Neural progenitor cell (in vitro differentiated cells): ENCODE measurements around the gene EIF1AY. TPM values are rescaled to one million over a fixed set of nuclear protein-coding genes. Genes with fewer than 3 reads are reported as not detected.

Source experiments
- DNase-seq: peaks from one replicate; pipeline ENCODE4 v3.0.0-alpha.2; 2016; ENCODE audit warnings: low spot score
- H2AFZ ChIP-seq: fragments of 200-600 bp; sonication (generic); replicated peaks from 2 replicates; pipeline ENCODE4 v1.6.1; 2016; ENCODE audit warnings: antibody characterized with exemption
- H3F3A ChIP-seq: fragments of 200-600 bp; sonication (generic); 2 replicates; pipeline ENCODE4 v1.6.1; 2016; ENCODE audit warnings: antibody characterized with exemption, low read depth
- H3K27ac ChIP-seq: fragments of 200-600 bp; sonication (generic); 2 replicates; pipeline ENCODE4 v1.5.1; 2016; ENCODE audit warnings: mild to moderate bottlenecking
- H3K27me3 ChIP-seq: fragments of 200-600 bp; sonication (generic); 2 replicates; pipeline ENCODE4 v1.6.1; 2016; ENCODE audit warnings: mild to moderate bottlenecking, moderate library complexity
- H3K36me3 ChIP-seq: fragments of 200-600 bp; sonication (generic); 2 replicates; pipeline ENCODE4 v1.5.1; 2016
- H3K4me1 ChIP-seq: fragments of 200-600 bp; sonication (generic); 2 replicates; pipeline ENCODE4 v1.6.1; 2016; ENCODE audit warnings: mixed run types
- H3K4me2 ChIP-seq: fragments of 200-600 bp; sonication (generic); 2 replicates; pipeline ENCODE4 v1.6.1; 2016
- H3K4me3 ChIP-seq: fragments of 200-600 bp; sonication (generic); 2 replicates; pipeline ENCODE4 v1.5.1; 2016
- H3K79me2 ChIP-seq: fragments of 200-600 bp; sonication (generic); 2 replicates; pipeline ENCODE4 v1.6.1; 2016; ENCODE audit warnings: low read depth
- H3K9ac ChIP-seq: fragments of 200-600 bp; sonication (generic); 2 replicates; pipeline ENCODE4 v1.6.1; 2016
- H3K9me3 ChIP-seq: fragments of 200-600 bp; sonication (generic); 2 replicates; pipeline ENCODE4 v1.5.1; 2016; ENCODE audit warnings: low read depth
- H4K20me1 ChIP-seq: fragments of 200-600 bp; sonication (generic); 2 replicates; pipeline ENCODE4 v1.6.1; 2016; ENCODE audit warnings: low read depth
- H3K27ac Mint-ChIP-seq: 3 replicates; pipeline ENCODE4 v1.8.0; 2021; ENCODE audit warnings: mixed read lengths
- H3K27me3 Mint-ChIP-seq: 2 replicates; pipeline ENCODE4 v1.8.0; 2022; ENCODE audit warnings: low read depth, mild to moderate bottlenecking, inconsistent platforms, moderate library complexity, mixed read lengths; ENCODE audit not compliant: insufficient read depth
- H3K36me3 Mint-ChIP-seq: 3 replicates; pipeline ENCODE4 v1.8.0; 2021; ENCODE audit warnings: mixed read lengths
- H3K4me1 Mint-ChIP-seq: 3 replicates; pipeline ENCODE4 v1.8.0; 2021; ENCODE audit warnings: mixed read lengths
- H3K4me3 Mint-ChIP-seq: 3 replicates; pipeline ENCODE4 v1.8.0; 2021; ENCODE audit warnings: mild to moderate bottlenecking, moderate library complexity, mixed read lengths
- H3K9me3 Mint-ChIP-seq: 3 replicates; pipeline ENCODE4 v1.8.0; 2020; ENCODE audit warnings: mixed read lengths
- CTCF ChIP-seq: fragments of 200-600 bp; sonication (generic); IDR thresholded peaks from 2 replicates; pipeline ENCODE4 v1.5.1; 2017; ENCODE audit warnings: antibody characterized with exemption, mild to moderate bottlenecking
- EZH2 ChIP-seq: fragments of 200-600 bp; sonication (generic); IDR thresholded peaks from 2 replicates; pipeline ENCODE4 v1.6.1; 2017; ENCODE audit warnings: antibody characterized with exemption, mild to moderate bottlenecking, moderate library complexity
- EZH2phosphoT487 ChIP-seq: fragments of 200-600 bp; sonication (generic); IDR thresholded peaks from 2 replicates; pipeline ENCODE4 v1.6.1; 2017; ENCODE audit warnings: antibody characterized with exemption
- total RNA-seq: library from RNA; depleted of rRNA; stranded (reverse); fragments of >200 nt; gene quantifications from 2 replicates; pipeline ENCODE4 v1.2.3, GENCODE V29; 2015; ENCODE audit warnings: low replicate concordance

EIF1AY gene
- total RNA-seq, 1 donor from 2014 or later = not detected

- no peaks in the 10 kb centered on the region for H3K79me2 ChIP-seq
- Mint-ChIP-seq H3K36me3 (no peaks in the 10 kb centered on the region), H3K4me1 (no peaks in the 10 kb centered on the region), H3K27me3 (no peaks in the 10 kb centered on the region), H3K4me3 (no peak overlapping the region), H3K27ac (no peak overlapping the region), H3K9me3 (no peaks in the 10 kb centered on the region)
- TF ChIP-seq EZH2phosphoT487 (no peak), CTCF (no peak), EZH2 (no peak)
- H4K20me1 ChIP-seq = no peaks in the 10 kb centered on the region
- H3K4me3 ChIP-seq = no peak overlapping the region
- no peak overlapping the region for H3K4me2 ChIP-seq
- no peak overlapping the region for H2AFZ ChIP-seq
- no peaks in the 10 kb centered on the region for H3F3A ChIP-seq
- no peaks in the 10 kb centered on the region for H3K36me3 ChIP-seq
- no peaks in the 10 kb centered on the region for H3K9me3 ChIP-seq
- no peak overlapping the region for H3K9ac ChIP-seq
- H3K4me1 ChIP-seq = no peaks in the 10 kb centered on the region
- H3K27ac ChIP-seq = no peak overlapping the region
- DNase-seq = no peak
- H3K27me3 ChIP-seq = no peaks in the 10 kb centered on the region
These were observed 36.6 kb upstream of the EIF1AY start for GRCh38 chrY:20538933-20539332.

GRCh38 chrY:20544451-20544960, 31.1 kb upstream of the EIF1AY start:
- Mint-ChIP-seq H3K27me3 (no peaks in the 10 kb centered on the region), H3K36me3 (no peaks in the 10 kb centered on the region), H3K9me3 (no peaks in the 10 kb centered on the region), H3K27ac (no peak overlapping the region), H3K4me1 (no peaks in the 10 kb centered on the region), H3K4me3 (no peak overlapping the region)
- H3K4me2 ChIP-seq = no peak overlapping the region
- H3K9me3 ChIP-seq = no peaks in the 10 kb centered on the region
- no peak for DNase-seq
- H3K4me1 ChIP-seq = no peaks in the 10 kb centered on the region
- no peaks in the 10 kb centered on the region for H4K20me1 ChIP-seq
- no peak overlapping the region for H2AFZ ChIP-seq
- H3K27ac ChIP-seq = no peak overlapping the region
- no peaks in the 10 kb centered on the region for H3K79me2 ChIP-seq
- H3K9ac ChIP-seq = no peak overlapping the region
- no peak overlapping the region for H3K4me3 ChIP-seq
- no peaks in the 10 kb centered on the region for H3F3A ChIP-seq
- no peaks in the 10 kb centered on the region for H3K36me3 ChIP-seq
- no peaks in the 10 kb centered on the region for H3K27me3 ChIP-seq
- TF ChIP-seq EZH2phosphoT487 (no peak), EZH2 (no peak), CTCF (no peak)

- Histone ChIP-seq H3K36me3 (no peaks in the 10 kb centered on the region), H3K9me3 (no peaks in the 10 kb centered on the region), H2AFZ (no peak overlapping the region), H3K4me2 (no peak overlapping the region), H4K20me1 (no peaks in the 10 kb centered on the region), H3K27me3 (no peaks in the 10 kb centered on the region), H3K4me1 (no peaks in the 10 kb centered on the region), H3F3A (no peaks in the 10 kb centered on the region), H3K4me3 (no peak overlapping the region), H3K27ac (no peak overlapping the region), H3K79me2 (no peaks in the 10 kb centered on the region), H3K9ac (no peak overlapping the region)
- TF ChIP-seq CTCF (no peak), EZH2 (no peak), EZH2phosphoT487 (no peak)
- DNase-seq = no peak
- Mint-ChIP-seq H3K4me3 (no peak overlapping the region), H3K27me3 (no peaks in the 10 kb centered on the region), H3K36me3 (no peaks in the 10 kb centered on the region), H3K4me1 (no peaks in the 10 kb centered on the region), H3K27ac (no peak overlapping the region), H3K9me3 (no peaks in the 10 kb centered on the region)
These were observed 29.5 kb upstream of the EIF1AY start for GRCh38 chrY:20546071-20546470.
